Astrocyte of the spinal cord (primary cell): Measurements from ENCODE around the gene NUDT16L1.

ENCODE experiments used
- DNase-seq: peaks from one replicate; pipeline ENCODE4 v3.0.0; 2011; ENCODE audit warnings: low read depth, low spot score
- H3K4me3 ChIP-seq: 2 replicates; pipeline ENCODE4 v1.5.1; 2011; ENCODE audit warnings: low read depth, mild to moderate bottlenecking, low read length, moderate library complexity
- in situ Hi-C: cut with HindIII; loops from 2 replicates; pipeline ENCODE4 v1.10.0; 2017; ENCODE audit warnings: low sequenced_read_pairs
- TF ChIP-seq, protein P1 (sequence below): IDR thresholded peaks from 2 replicates; pipeline ENCODE4 v1.5.1; 2012; ENCODE audit warnings: low read depth, mild to moderate bottlenecking, low read length, inconsistent platforms

Gene NUDT16L1

DNA sequence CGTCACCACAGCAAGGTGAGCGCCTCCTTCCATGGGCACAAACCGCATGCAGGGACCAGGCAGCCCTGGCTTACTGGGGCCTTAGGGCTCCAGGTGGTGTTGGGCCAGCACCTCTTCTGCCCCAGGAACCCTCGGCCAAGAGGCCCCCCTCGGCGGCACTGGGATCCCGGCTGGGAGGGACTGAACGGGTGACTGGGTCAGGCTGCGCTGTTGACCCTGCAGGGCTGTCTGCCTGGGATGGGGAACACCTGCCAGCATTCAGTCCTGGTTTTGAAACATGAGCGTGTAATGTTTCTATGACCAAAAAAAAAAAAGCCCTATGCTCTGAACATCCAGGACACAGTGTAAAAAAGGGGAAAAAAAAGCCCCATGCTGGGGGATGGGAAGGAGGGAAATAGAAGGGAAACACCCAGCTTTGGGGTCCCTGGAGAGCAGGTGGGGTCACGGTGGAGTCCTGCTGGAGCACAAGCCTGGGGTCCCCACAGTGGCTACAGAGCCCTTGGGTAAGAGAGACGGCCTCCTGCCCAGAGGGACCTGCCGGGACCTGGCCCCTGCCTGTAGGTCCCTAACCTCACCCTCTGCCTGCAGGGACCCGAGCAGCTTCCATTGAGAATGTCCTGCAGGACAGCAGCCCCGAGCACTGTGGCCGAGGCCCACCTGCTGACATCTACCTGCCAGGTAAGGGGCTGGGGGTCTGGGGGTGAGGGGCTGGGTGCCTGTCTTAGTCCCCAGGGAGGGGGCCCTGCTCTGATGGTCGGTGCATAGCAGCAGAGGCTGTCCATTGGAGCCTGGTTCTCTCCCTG is 9.9 kb upstream of the NUDT16L1 start:
- H3K4me3 ChIP-seq: no peak overlapping the region
- in situ Hi-C loops: no loop called here
- DNase-seq: no peak
- TF ChIP-seq, protein P1, sequence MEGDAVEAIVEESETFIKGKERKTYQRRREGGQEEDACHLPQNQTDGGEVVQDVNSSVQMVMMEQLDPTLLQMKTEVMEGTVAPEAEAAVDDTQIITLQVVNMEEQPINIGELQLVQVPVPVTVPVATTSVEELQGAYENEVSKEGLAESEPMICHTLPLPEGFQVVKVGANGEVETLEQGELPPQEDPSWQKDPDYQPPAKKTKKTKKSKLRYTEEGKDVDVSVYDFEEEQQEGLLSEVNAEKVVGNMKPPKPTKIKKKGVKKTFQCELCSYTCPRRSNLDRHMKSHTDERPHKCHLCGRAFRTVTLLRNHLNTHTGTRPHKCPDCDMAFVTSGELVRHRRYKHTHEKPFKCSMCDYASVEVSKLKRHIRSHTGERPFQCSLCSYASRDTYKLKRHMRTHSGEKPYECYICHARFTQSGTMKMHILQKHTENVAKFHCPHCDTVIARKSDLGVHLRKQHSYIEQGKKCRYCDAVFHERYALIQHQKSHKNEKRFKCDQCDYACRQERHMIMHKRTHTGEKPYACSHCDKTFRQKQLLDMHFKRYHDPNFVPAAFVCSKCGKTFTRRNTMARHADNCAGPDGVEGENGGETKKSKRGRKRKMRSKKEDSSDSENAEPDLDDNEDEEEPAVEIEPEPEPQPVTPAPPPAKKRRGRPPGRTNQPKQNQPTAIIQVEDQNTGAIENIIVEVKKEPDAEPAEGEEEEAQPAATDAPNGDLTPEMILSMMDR: no peak

DNA sequence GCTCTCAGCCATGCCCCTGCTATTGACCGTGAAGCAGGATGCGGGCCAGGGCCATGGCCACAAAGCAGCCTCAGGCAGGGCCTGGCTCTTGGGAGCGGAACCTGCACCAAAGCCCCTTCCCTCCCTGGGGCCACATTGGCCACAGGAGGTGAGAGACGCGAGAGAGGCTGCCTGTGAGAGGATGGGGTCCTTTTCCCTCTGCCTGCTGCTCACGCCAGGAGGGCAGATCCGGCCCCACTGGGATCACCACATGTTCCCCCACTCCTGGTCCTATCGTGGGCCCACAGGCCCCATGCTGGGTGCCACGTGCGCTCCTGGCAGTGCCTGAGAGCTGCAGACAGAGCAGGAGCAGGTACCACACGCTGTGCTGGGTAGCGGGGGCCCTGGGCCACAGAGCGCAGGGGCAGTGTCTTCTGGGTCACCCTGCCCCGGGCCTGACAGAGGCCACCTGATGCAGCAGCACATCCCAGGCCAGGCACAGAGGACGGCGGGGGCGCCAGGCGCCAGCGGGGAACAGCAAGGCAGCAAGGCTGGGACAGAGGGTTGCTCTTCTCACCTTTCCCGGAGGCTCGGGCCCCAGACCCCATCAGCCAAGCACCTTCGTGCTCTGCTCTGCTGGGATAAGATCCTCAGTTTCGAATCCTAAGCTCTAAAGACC is 9.2 kb upstream of the NUDT16L1 start:
- in situ Hi-C loops: no loop called here
- DNase-seq: no peak
- H3K4me3 ChIP-seq: no peak overlapping the region
- TF ChIP-seq, protein P1: no peak

DNA sequence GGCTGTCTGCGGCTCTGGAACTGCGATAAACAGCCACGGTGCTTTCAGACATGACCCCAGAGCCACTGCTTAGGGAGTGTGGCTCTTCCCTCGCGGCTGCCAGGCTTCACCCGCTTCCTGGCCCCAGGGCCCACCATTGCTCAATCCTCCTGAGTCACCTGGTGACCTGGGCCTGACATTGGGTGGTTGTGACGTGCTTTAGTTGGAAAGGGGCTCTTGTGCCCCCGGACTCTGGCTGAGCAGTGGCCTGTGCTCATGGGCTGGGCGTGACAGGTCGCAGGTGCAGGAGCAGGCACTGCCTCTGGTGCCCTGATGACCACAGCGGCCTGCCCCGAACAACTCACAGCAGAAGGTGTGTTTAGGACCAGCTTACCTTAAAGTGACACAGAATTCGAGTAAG is 8.6 kb upstream of the NUDT16L1 start:
- in situ Hi-C loops: no loop called here
- no peak for DNase-seq
- H3K4me3 ChIP-seq: no peak overlapping the region
- TF ChIP-seq, protein P1: no peak

DNA sequence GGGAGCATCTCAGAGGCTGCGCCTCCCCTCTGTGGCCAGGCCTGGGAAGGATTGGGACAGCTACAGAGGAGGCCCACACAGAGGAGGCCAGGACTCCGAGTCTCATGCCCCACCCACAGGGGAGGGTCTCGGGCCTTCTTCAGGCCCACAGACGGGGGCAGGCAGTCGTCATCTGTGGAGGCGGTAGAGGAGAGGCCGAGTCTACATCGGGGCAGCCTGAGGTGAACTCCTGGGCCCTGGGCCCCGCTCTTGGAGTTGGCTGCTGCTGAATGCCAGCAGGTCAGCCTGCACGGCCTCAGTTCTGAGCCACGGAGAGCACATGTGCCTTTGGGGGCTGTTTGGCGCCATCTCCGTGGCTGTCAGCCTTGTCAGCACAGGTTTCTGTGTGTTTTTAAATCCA is 8.1 kb upstream of the NUDT16L1 start:
- DNase-seq: no peak
- no peak overlapping the region for H3K4me3 ChIP-seq
- in situ Hi-C loops: no loop called here
- TF ChIP-seq, protein P1: no peak

DNA sequence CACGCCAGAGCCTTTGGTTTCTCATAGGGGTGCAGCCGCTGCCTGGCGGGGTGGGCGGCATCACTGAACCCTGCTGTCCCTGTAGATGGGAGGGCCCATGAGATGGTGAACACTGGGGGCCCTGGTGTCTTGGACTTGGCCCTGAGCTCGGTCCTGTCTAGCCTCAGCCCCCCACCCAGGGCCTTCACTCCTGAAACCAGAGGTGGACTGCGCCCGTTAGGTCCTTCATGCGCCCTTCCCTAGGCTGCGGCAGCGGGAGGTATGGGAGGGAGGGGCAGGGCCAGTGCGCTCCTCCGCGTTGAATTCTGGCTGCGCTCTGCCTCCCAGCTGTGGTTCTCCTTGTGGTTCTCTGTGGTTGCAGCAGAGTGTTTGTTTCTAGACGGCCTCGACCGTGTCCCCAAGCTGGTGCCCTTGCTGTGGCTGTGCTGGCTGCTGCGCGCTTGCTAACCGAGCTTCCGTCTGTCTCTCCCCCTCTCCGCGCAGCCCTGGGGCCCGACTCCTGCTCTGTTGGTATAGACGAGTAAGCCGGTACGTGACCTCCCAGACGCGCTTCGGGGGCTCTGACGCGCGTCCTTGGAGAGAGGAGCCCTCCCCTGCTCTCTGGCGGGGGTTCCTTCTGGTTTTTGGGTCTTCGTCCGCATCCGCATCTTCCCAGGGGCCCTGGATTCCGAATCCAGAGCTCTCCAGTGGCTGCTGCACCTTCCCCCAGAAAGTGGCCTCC is 7.4 kb upstream of the NUDT16L1 start:
- in situ Hi-C loops: no loop called here
- no peak overlapping the region for H3K4me3 ChIP-seq
- DNase-seq: no peak
- TF ChIP-seq, protein P1: no peak

DNA sequence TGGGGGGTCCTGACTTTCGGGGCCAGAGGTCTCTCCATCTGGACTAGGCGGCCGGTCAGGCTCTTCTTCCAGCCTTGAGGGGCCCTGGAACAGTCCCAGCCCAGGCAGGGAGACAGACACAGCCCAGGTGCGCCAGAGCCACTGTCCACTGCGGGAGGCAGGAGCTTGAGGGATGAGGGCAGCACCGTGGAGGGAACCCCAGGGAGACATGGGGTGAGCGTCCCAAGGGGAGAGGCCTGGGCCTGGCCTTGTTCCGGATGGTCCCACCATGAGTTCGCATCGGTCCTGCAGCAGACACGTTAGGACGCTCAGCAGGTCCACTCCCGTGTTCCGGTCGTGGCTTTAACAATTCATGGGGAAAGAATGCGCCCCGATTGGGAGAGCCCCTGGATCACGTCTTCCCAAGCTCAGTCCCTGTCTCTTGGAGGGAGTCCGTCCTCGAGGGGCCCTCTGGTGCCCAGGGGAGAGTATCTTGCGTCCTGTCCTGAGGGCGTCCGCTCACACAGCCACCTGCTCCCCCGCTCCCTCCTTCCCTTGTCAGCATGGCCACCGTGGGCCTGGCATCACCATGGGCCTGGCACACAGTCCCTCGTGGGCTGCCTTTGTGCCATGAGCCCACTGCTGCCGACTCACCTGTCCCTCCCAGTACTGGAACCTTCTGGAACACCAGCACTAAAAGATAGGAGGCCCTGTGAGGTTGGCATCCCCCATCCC is 6.7 kb upstream of the NUDT16L1 start:
- TF ChIP-seq, protein P1: no peak

More for the DNA sequence above, 6.7 kb upstream of the NUDT16L1 start:
- in situ Hi-C loops: no loop called here
- no peak overlapping the region for H3K4me3 ChIP-seq
- no peak for DNase-seq
